Mesendoderm (in vitro differentiated cells): ENCODE results near the gene SIMC1.
"Not testable (repeated sequence)": the region's sequence is repeated elsewhere in the genome, so short reads cannot be mapped to it uniquely, and the experiment has no call there.

Experiments
- DNase-seq: peaks from one replicate; pipeline ENCODE4 v3.0.0; 2013
- H2AK5ac ChIP-seq: 2 replicates; pipeline ENCODE4 v1.6.1; 2013; ENCODE audit warnings: low read length, inconsistent platforms
- H2BK120ac ChIP-seq: 2 replicates; pipeline ENCODE4 v1.6.1; 2013; ENCODE audit warnings: low read depth, mild to moderate bottlenecking, low read length, moderate library complexity, mixed read lengths
- H2BK15ac ChIP-seq: replicated peaks from 2 replicates; pipeline ENCODE4 v1.6.1; 2013; ENCODE audit warnings: low read depth, mild to moderate bottlenecking, moderate library complexity
- H2BK5ac ChIP-seq: 2 replicates; pipeline ENCODE4 v1.6.1; 2013; ENCODE audit warnings: low read length, inconsistent platforms
- H3K18ac ChIP-seq: 2 replicates; pipeline ENCODE4 v1.6.1; 2013; ENCODE audit warnings: mild to moderate bottlenecking, low read length, mixed read lengths
- H3K23ac ChIP-seq: one replicate; pipeline ENCODE4 v1.6.1; 2013; ENCODE audit warnings: low read length
- H3K27ac ChIP-seq: 2 replicates; pipeline ENCODE4 v1.5.1; 2013; ENCODE audit warnings: low read depth, mild to moderate bottlenecking, inconsistent platforms, low read length, moderate library complexity
- H3K27me3 ChIP-seq: 2 replicates; pipeline ENCODE4 v1.6.1; 2013; ENCODE audit warnings: low read length, control low read depth, mild to moderate bottlenecking, inconsistent platforms; ENCODE audit not compliant: insufficient read depth, poor library complexity
- H3K36me3 ChIP-seq: 2 replicates; pipeline ENCODE4 v1.6.1; 2013; ENCODE audit warnings: low read length, inconsistent platforms; ENCODE audit not compliant: control insufficient read depth, insufficient read depth
- H3K4ac ChIP-seq: one replicate; pipeline ENCODE4 v1.6.1; 2013; ENCODE audit warnings: low read depth, mild to moderate bottlenecking, low read length, moderate library complexity
- H3K4me1 ChIP-seq: 2 replicates; pipeline ENCODE4 v1.6.1; 2013; ENCODE audit warnings: low read depth, low read length, inconsistent platforms; ENCODE audit not compliant: control insufficient read depth
- H3K4me2 ChIP-seq: 2 replicates; pipeline ENCODE4 v1.6.1; 2013; ENCODE audit warnings: low read length
- H3K4me3 ChIP-seq: 2 replicates; pipeline ENCODE4 v1.5.1; 2013; ENCODE audit warnings: mild to moderate bottlenecking, low read length
- H3K56ac ChIP-seq: one replicate; pipeline ENCODE4 v1.6.1; 2013; ENCODE audit warnings: low read length
- H3K79me1 ChIP-seq: 2 replicates; pipeline ENCODE4 v1.6.1; 2013; ENCODE audit warnings: low read length, inconsistent platforms
- H3K79me2 ChIP-seq: 2 replicates; pipeline ENCODE4 v1.6.1; 2013; ENCODE audit warnings: mild to moderate bottlenecking, low read length; ENCODE audit not compliant: control insufficient read depth, insufficient read depth
- H3K9ac ChIP-seq: 2 replicates; pipeline ENCODE4 v1.6.1; 2013; ENCODE audit warnings: low read length, inconsistent platforms
- H4K5ac ChIP-seq: one replicate; pipeline ENCODE4 v1.6.1; 2013; ENCODE audit warnings: low read length
- H4K8ac ChIP-seq: one replicate; pipeline ENCODE4 v1.6.1; 2013; ENCODE audit warnings: low read depth, mild to moderate bottlenecking, control low read depth, low read length, moderate library complexity
- WGBS: extraction: QIAGEN DNeasy Blood & Tissue Kit; methylation state at CpG from one replicate; pipeline ENCODE4 v1.1.7; 2013; ENCODE audit warnings: low lambda C conversion rate, missing lambda C conversion rate; ENCODE audit not compliant: insufficient coverage; ENCODE audit errors: extremely low coverage; 5-methylcytosine and 5-hydroxymethylcytosine counted together

SIMC1 gene

GRCh38 chr5:176201811-176202210 lies 36.4 kb upstream of the SIMC1 start:
- Histone ChIP-seq H3K18ac (no peak overlapping the region), H3K56ac (no peak overlapping the region), H3K23ac (no peak overlapping the region), H2BK120ac (no peak overlapping the region), H3K27me3 (peaks cover 4% of the 10 kb centered on the region), H2AK5ac (no peak overlapping the region), H3K4ac (no peak overlapping the region), H2BK5ac (no peak overlapping the region), H2BK15ac (no peak overlapping the region), H3K4me3 (no peak overlapping the region), H3K4me1 (no peaks in the 10 kb centered on the region), H3K79me2 (no peaks in the 10 kb centered on the region), H4K8ac (no peak overlapping the region), H3K4me2 (no peak overlapping the region), H3K9ac (no peak overlapping the region), H3K79me1 (no peaks in the 10 kb centered on the region), H3K36me3 (no peaks in the 10 kb centered on the region), H4K5ac (no peak overlapping the region), H3K27ac (no peak overlapping the region)
- no CpG with 5 or more reads among the region's 8 CpGs for WGBS
- DNase-seq: no peak

- Histone ChIP-seq H2AK5ac (no peak overlapping the region), H4K5ac (no peak overlapping the region), H3K79me1 (no peaks in the 10 kb centered on the region), H4K8ac (no peak overlapping the region), H2BK120ac (no peak overlapping the region), H3K23ac (no peak overlapping the region), H3K36me3 (no peaks in the 10 kb centered on the region), H2BK15ac (no peak overlapping the region), H3K4me2 (no peak overlapping the region), H3K4me1 (no peaks in the 10 kb centered on the region), H3K27me3 (peaks cover 4% of the 10 kb centered on the region), H3K56ac (no peak overlapping the region), H3K4ac (no peak overlapping the region), H3K9ac (no peak overlapping the region), H3K27ac (no peak overlapping the region), H3K4me3 (no peak overlapping the region), H3K18ac (no peak overlapping the region), H2BK5ac (no peak overlapping the region), H3K79me2 (no peaks in the 10 kb centered on the region)
- WGBS: no CpG with 5 or more reads among the region's 8 CpGs
- no peak for DNase-seq
Measured at GRCh38 chr5:176203086-176203485, 35.1 kb upstream of the SIMC1 start.

GRCh38 chr5:176203535-176203934 lies 34.7 kb upstream of the SIMC1 start:
- not testable (repeated sequence) for H3K56ac ChIP-seq, H3K4me1 ChIP-seq, DNase-seq, H3K27me3 ChIP-seq, H2BK15ac ChIP-seq, H3K27ac ChIP-seq, H2AK5ac ChIP-seq, H3K23ac ChIP-seq, H4K8ac ChIP-seq, H3K4ac ChIP-seq, H4K5ac ChIP-seq, H3K79me2 ChIP-seq, H3K9ac ChIP-seq, H3K36me3 ChIP-seq, H3K18ac ChIP-seq, H3K79me1 ChIP-seq, H3K4me2 ChIP-seq, H2BK5ac ChIP-seq, H2BK120ac ChIP-seq, H3K4me3 ChIP-seq
- no CpG with 5 or more reads among the region's 10 CpGs for WGBS

GRCh38 chr5:176214466-176215021 lies 23.7 kb upstream of the SIMC1 start:
- H4K5ac ChIP-seq, H4K8ac ChIP-seq, H3K79me2 ChIP-seq, DNase-seq, H3K4me3 ChIP-seq, H3K18ac ChIP-seq, H3K79me1 ChIP-seq, H3K36me3 ChIP-seq, H3K9ac ChIP-seq, H3K56ac ChIP-seq, H2BK5ac ChIP-seq, H3K27ac ChIP-seq, H3K23ac ChIP-seq, H2BK15ac ChIP-seq, H2BK120ac ChIP-seq, H3K27me3 ChIP-seq, H2AK5ac ChIP-seq, H3K4ac ChIP-seq, H3K4me2 ChIP-seq, H3K4me1 ChIP-seq: not testable (repeated sequence)
- WGBS: no CpG with 5 or more reads among the region's 23 CpGs

- H3K4me1 ChIP-seq, H3K56ac ChIP-seq, H2AK5ac ChIP-seq, H4K8ac ChIP-seq, H4K5ac ChIP-seq, H3K79me1 ChIP-seq, H3K27ac ChIP-seq, H3K36me3 ChIP-seq, H3K79me2 ChIP-seq, H3K18ac ChIP-seq, H3K23ac ChIP-seq, H3K27me3 ChIP-seq, H2BK5ac ChIP-seq, H3K4ac ChIP-seq, H3K4me3 ChIP-seq, H3K4me2 ChIP-seq, H2BK120ac ChIP-seq, DNase-seq, H3K9ac ChIP-seq, H2BK15ac ChIP-seq: not testable (repeated sequence)
- no CpG with 5 or more reads among the region's 9 CpGs for WGBS
Measured at GRCh38 chr5:176216393-176216916, 21.8 kb upstream of the SIMC1 start.

GRCh38 chr5:176217188-176217729 lies 21.0 kb upstream of the SIMC1 start:
- DNase-seq, H3K4me2 ChIP-seq: not testable (repeated sequence)

More at GRCh38 chr5:176217188-176217729, 21.0 kb upstream of the SIMC1 start:
- not testable (repeated sequence) for H3K4me3 ChIP-seq, H3K18ac ChIP-seq, H3K27ac ChIP-seq, H4K8ac ChIP-seq, H2BK120ac ChIP-seq, H3K36me3 ChIP-seq, H2BK5ac ChIP-seq, H2BK15ac ChIP-seq, H3K27me3 ChIP-seq, H3K56ac ChIP-seq, H2AK5ac ChIP-seq, H3K79me2 ChIP-seq, H3K9ac ChIP-seq, H4K5ac ChIP-seq, H3K4me1 ChIP-seq, H3K23ac ChIP-seq, H3K4ac ChIP-seq, H3K79me1 ChIP-seq
- WGBS: no CpG with 5 or more reads among the region's 5 CpGs
